HUES48 (cell line): ENCODE data around the gene RBM10.
A peak's percentile ranks its signal among the peaks of the same experiment; 100 is the strongest.
"Not testable (repeated sequence)": the region's sequence is repeated elsewhere in the genome, so short reads cannot be mapped to it uniquely, and the experiment has no call there.

Experiments
- H3K27ac ChIP-seq: one replicate; pipeline ENCODE4 v1.7.0; 2013; ENCODE audit warnings: low read depth, low read length, inconsistent platforms
- H3K27me3 ChIP-seq: 2 replicates; pipeline ENCODE4 v1.6.1; 2013; ENCODE audit warnings: mild to moderate bottlenecking, low read length; ENCODE audit not compliant: control insufficient read depth, insufficient read depth
- H3K36me3 ChIP-seq: 2 replicates; pipeline ENCODE4 v1.6.1; 2013; ENCODE audit warnings: low read length; ENCODE audit not compliant: control insufficient read depth, insufficient read depth
- H3K4me1 ChIP-seq: 2 replicates; pipeline ENCODE4 v1.6.1; 2013; ENCODE audit warnings: mild to moderate bottlenecking, low read length; ENCODE audit not compliant: control insufficient read depth, insufficient read depth
- H3K4me3 ChIP-seq: 2 replicates; pipeline ENCODE4 v1.5.1; 2013; ENCODE audit warnings: mild to moderate bottlenecking, low read depth, low read length
- H3K9ac ChIP-seq: 2 replicates; pipeline ENCODE4 v1.6.1; 2013; ENCODE audit warnings: mild to moderate bottlenecking, low read depth, low read length, moderate library complexity
- H3K9me3 ChIP-seq: 2 replicates; pipeline ENCODE4 v1.6.1; 2013; ENCODE audit warnings: low read length; ENCODE audit not compliant: control insufficient read depth, insufficient read depth

Gene RBM10

GRCh38 chrX:47144626-47145394 lies at the start of gene RBM10, which contains the start of gene NDUFB11:
RBM10 (plus strand) TSS chrX:47145221; CDS start chrX:47147482, 2,261 bp downstream.
NDUFB11 (minus strand) TSS chrX:47144702; CDS start chrX:47144679, 23 bp downstream.
- Histone ChIP-seq H3K9ac (peak within 1 kb of the TSS; percentile 88), H3K27me3 (no peaks in the 10 kb centered on the region), H3K4me1 (0 out of 2 replicates have a peak, but pooled peaks cover 4% of the 10 kb centered on the region), H3K4me3 (peak within 1 kb of the TSS; percentile 95), H3K9me3 (no peaks in the 10 kb centered on the region), H3K27ac (peak within 1 kb of the TSS; percentile 82), H3K36me3 (peaks cover 27% of the 10 kb centered on the region)

GRCh38 chrX:47097018-47097417 lies 48.0 kb upstream of the RBM10 start:
- peaks cover 22% of the 10 kb centered on the region for H3K4me1 ChIP-seq
- H3K27ac ChIP-seq, result no peak overlapping the region
- no peaks in the 10 kb centered on the region for H3K27me3 ChIP-seq
- H3K36me3 ChIP-seq, result no peaks in the 10 kb centered on the region
- no peak overlapping the region for H3K4me3 ChIP-seq
- no peaks in the 10 kb centered on the region for H3K9me3 ChIP-seq
- no peak overlapping the region for H3K9ac ChIP-seq

- peaks cover 10% of the 10 kb centered on the region for H3K4me1 ChIP-seq
- no peaks in the 10 kb centered on the region for H3K36me3 ChIP-seq
- no peak overlapping the region for H3K9ac ChIP-seq
- no peak overlapping the region for H3K4me3 ChIP-seq
- no peaks in the 10 kb centered on the region for H3K9me3 ChIP-seq
- H3K27ac ChIP-seq, result no peak overlapping the region
- no peaks in the 10 kb centered on the region for H3K27me3 ChIP-seq
Measured at GRCh38 chrX:47098338-47099094, 46.5 kb upstream of the RBM10 start.

- Histone ChIP-seq H3K4me3 (no peak overlapping the region), H3K9me3 (no peaks in the 10 kb centered on the region), H3K27ac (no peak overlapping the region), H3K27me3 (no peaks in the 10 kb centered on the region), H3K9ac (no peak overlapping the region), H3K36me3 (no peaks in the 10 kb centered on the region), H3K4me1 (peaks cover 10% of the 10 kb centered on the region)
Measured at GRCh38 chrX:47101206-47101605, 43.8 kb upstream of the RBM10 start.

GRCh38 chrX:47110936-47111615 lies 33.9 kb upstream of the RBM10 start:
- H3K27ac ChIP-seq, H3K4me3 ChIP-seq, H3K27me3 ChIP-seq, H3K9ac ChIP-seq, H3K36me3 ChIP-seq, H3K9me3 ChIP-seq, H3K4me1 ChIP-seq: not testable (repeated sequence)

GRCh38 chrX:47112316-47112954 lies 32.6 kb upstream of the RBM10 start:
- Histone ChIP-seq H3K27ac (no peak overlapping the region), H3K9ac (no peak overlapping the region), H3K4me3 (no peak overlapping the region), H3K9me3 (no peaks in the 10 kb centered on the region), H3K27me3 (no peaks in the 10 kb centered on the region), H3K36me3 (no peaks in the 10 kb centered on the region), H3K4me1 (0 out of 2 replicates have a peak, but pooled peaks cover 5% of the 10 kb centered on the region)

GRCh38 chrX:47116551-47117110 lies 28.4 kb upstream of the RBM10 start:
- not testable (repeated sequence) for H3K27me3 ChIP-seq, H3K27ac ChIP-seq, H3K36me3 ChIP-seq, H3K4me3 ChIP-seq, H3K4me1 ChIP-seq, H3K9me3 ChIP-seq, H3K9ac ChIP-seq

GRCh38 chrX:47124466-47124865 lies 20.6 kb upstream of the RBM10 start:
- not testable (repeated sequence) for H3K27ac ChIP-seq, H3K27me3 ChIP-seq, H3K4me3 ChIP-seq, H3K36me3 ChIP-seq, H3K9me3 ChIP-seq, H3K4me1 ChIP-seq, H3K9ac ChIP-seq

- peak overlapping the region; percentile 83 for H3K4me3 ChIP-seq
- H3K27me3 ChIP-seq, result no peaks in the 10 kb centered on the region
- no peaks in the 10 kb centered on the region for H3K36me3 ChIP-seq
- no peak overlapping the region for H3K9ac ChIP-seq
- no peaks in the 10 kb centered on the region for H3K9me3 ChIP-seq
- H3K27ac ChIP-seq, result no peak overlapping the region
- H3K4me1 ChIP-seq, result no peaks in the 10 kb centered on the region
Measured at GRCh38 chrX:47129157-47129898, 15.7 kb upstream of the RBM10 start.

GRCh38 chrX:47129899-47130358 lies 15.1 kb upstream of the RBM10 start:
- H3K36me3 ChIP-seq, result no peaks in the 10 kb centered on the region
- H3K27ac ChIP-seq, result no peak overlapping the region
- H3K4me3 ChIP-seq, result peak overlapping the region; percentile 83
- H3K27me3 ChIP-seq, result no peaks in the 10 kb centered on the region
- H3K4me1 ChIP-seq, result no peaks in the 10 kb centered on the region
- H3K9ac ChIP-seq, result no peak overlapping the region
- H3K9me3 ChIP-seq, result no peaks in the 10 kb centered on the region
